ENCODE data around the gene DAB2IP.

DAB2IP gene

GRCh38 chr9:121744687-121745395, 93.4 kb downstream of the DAB2IP start:
- DNase-seq (ENCODE audit: low read depth, low spot score): no peak

- DNase-seq (ENCODE audit: low read depth, low spot score): no peak
Measured at GRCh38 chr9:121745396-121745695, 93.9 kb downstream of the DAB2IP start.

- DNase-seq (ENCODE audit: low read depth, low spot score): no peak
Measured at GRCh38 chr9:121746411-121746810, 95.0 kb downstream of the DAB2IP start.

GRCh38 chr9:121746866-121747265, 95.4 kb downstream of the DAB2IP start:
- DNase-seq (ENCODE audit: low read depth, low spot score): no peak

GRCh38 chr9:121748074-121748473, 96.6 kb downstream of the DAB2IP start:
- no peak for DNase-seq (ENCODE audit: low read depth, low spot score)

- no peak for DNase-seq (ENCODE audit: low read depth, low spot score)
Measured at GRCh38 chr9:121748727-121749423, 97.4 kb downstream of the DAB2IP start.

GRCh38 chr9:121749614-121750013, 98.2 kb downstream of the DAB2IP start:
- no peak for DNase-seq (ENCODE audit: low read depth, low spot score)

GRCh38 chr9:121750259-121750714, 98.9 kb downstream of the DAB2IP start:
- no peak for DNase-seq (ENCODE audit: low read depth, low spot score)

- no peak for DNase-seq (ENCODE audit: low read depth, low spot score)
Measured at GRCh38 chr9:121750715-121751623, 99.5 kb downstream of the DAB2IP start.

GRCh38 chr9:121751686-121752445, 100.4 kb downstream of the DAB2IP start:
- DNase-seq (ENCODE audit: low read depth, low spot score): no peak

- DNase-seq (ENCODE audit: low read depth, low spot score): no peak
Measured at GRCh38 chr9:121752929-121753328, 101.5 kb downstream of the DAB2IP start.

GRCh38 chr9:121753802-121754654, 102.6 kb downstream of the DAB2IP start:
- DNase-seq (ENCODE audit: low read depth, low spot score): no peak

- no peak for DNase-seq (ENCODE audit: low read depth, low spot score)
Measured at GRCh38 chr9:121754655-121755436, 103.4 kb downstream of the DAB2IP start.

- no peak for DNase-seq (ENCODE audit: low read depth, low spot score)
Measured at GRCh38 chr9:121755581-121755980, 104.1 kb downstream of the DAB2IP start.

GRCh38 chr9:121756474-121757280, 105.2 kb downstream of the DAB2IP start:
- DNase-seq (ENCODE audit: low read depth, low spot score): no peak

GRCh38 chr9:121757281-121757585, 105.8 kb downstream of the DAB2IP start:
- no peak for DNase-seq (ENCODE audit: low read depth, low spot score)

GRCh38 chr9:121758693-121759092, 107.3 kb downstream of the DAB2IP start:
- no peak for DNase-seq (ENCODE audit: low read depth, low spot score)

- DNase-seq (ENCODE audit: low read depth, low spot score): no peak
Measured at GRCh38 chr9:121759996-121760395, 108.6 kb downstream of the DAB2IP start.

GRCh38 chr9:121760571-121760970, 109.1 kb downstream of the DAB2IP start:
- no peak for DNase-seq (ENCODE audit: low read depth, low spot score)
